ENCODE results near the gene SNAPC5.

The SNAPC5 gene

GRCh38 chr15:66452971-66453580 lies 44.5 kb downstream of the SNAPC5 start:
- DNase-seq: peak; percentile 31

GRCh38 chr15:66452420-66452819 lies 45.1 kb downstream of the SNAPC5 start:
- no peak for DNase-seq

Measured in suppressor macrophage treated with lipopolysaccharide for 4 hours (primary cell).